Ishikawa (cell line): ENCODE data around the gene PLP2.

Experiments
- CEBPB ChIP-seq: IDR thresholded peaks from 2 replicates; pipeline ENCODE4 v1.6.1; 2012
- CREB1 ChIP-seq: IDR thresholded peaks from 2 replicates; pipeline ENCODE4 v1.6.1; 2012; ENCODE audit warnings: low read depth
- EGR1 ChIP-seq: IDR thresholded peaks from 2 replicates; pipeline ENCODE4 v1.6.1; 2012
- EP300 ChIP-seq: IDR thresholded peaks from 2 replicates; pipeline ENCODE4 v1.6.1; 2012; ENCODE audit warnings: borderline replicate concordance
- FOXM1 ChIP-seq: IDR thresholded peaks from 2 replicates; pipeline ENCODE4 v1.6.1; 2012; ENCODE audit warnings: low read depth, borderline replicate concordance
- NFIC ChIP-seq: IDR thresholded peaks from 2 replicates; pipeline ENCODE4 v1.6.1; 2012
- RAD21 ChIP-seq: IDR thresholded peaks from 2 replicates; pipeline ENCODE4 v1.6.1; 2012; ENCODE audit warnings: low read depth
- TAF1 ChIP-seq: IDR thresholded peaks from 2 replicates; pipeline ENCODE4 v1.6.1; 2012; ENCODE audit warnings: low read depth, mild to moderate bottlenecking
- TCF12 ChIP-seq: IDR thresholded peaks from 2 replicates; pipeline ENCODE4 v1.6.1; 2012; ENCODE audit warnings: low read depth
- TEAD4 ChIP-seq: IDR thresholded peaks from 2 replicates; pipeline ENCODE4 v1.6.1; 2012
- YY1 ChIP-seq: IDR thresholded peaks from 2 replicates; pipeline ENCODE4 v1.6.1; 2012; ENCODE audit warnings: low read depth
- ZBTB7A ChIP-seq: IDR thresholded peaks from 2 replicates; pipeline ENCODE4 v1.6.1; 2012; ENCODE audit warnings: low read depth
- TF ChIP-seq, protein P1 (sequence below): IDR thresholded peaks from 2 replicates; pipeline ENCODE4 v1.6.1; 2012; ENCODE audit warnings: low read depth, mild to moderate bottlenecking
- TF ChIP-seq, protein P2 (sequence below): IDR thresholded peaks from 2 replicates; pipeline ENCODE4 v1.6.1; 2012
- TF ChIP-seq, protein P3 (sequence below): IDR thresholded peaks from 2 replicates; pipeline ENCODE4 v1.6.1; 2012

PLP2 gene

DNA sequence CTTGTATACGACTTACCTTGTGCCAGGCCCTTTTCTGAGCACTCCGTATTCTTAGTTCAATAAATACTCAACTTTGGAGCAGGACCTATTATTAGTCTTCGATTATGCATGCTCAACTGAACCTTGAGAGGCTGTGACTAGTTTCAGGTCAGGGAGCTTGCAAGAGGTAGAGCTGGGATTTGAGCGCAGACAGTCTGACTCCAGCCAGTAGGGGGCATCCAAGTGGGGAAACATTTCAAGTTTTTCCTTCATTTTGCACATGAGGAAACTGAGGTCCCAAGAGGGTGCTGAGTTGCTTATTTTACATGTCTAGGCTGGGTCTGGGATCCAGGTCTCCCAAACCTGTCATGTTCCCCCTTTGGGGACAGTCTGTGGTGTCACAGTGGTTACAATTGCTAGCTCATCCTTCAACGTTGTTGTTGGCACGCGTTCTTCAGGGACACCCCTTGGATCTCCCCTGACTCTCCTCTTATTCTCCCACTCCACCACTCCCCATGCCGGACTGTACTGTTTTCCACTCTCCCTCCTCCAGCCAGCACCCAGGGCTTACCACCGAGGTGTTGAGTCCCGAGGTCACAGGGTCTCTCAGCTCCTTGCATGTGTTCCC is 21.1 kb downstream of the PLP2 start:
- no peak for TF ChIP-seq FOXM1
- peak; percentile 35; the same call in 1 of the 2 replicates for TF ChIP-seq RAD21

DNA sequence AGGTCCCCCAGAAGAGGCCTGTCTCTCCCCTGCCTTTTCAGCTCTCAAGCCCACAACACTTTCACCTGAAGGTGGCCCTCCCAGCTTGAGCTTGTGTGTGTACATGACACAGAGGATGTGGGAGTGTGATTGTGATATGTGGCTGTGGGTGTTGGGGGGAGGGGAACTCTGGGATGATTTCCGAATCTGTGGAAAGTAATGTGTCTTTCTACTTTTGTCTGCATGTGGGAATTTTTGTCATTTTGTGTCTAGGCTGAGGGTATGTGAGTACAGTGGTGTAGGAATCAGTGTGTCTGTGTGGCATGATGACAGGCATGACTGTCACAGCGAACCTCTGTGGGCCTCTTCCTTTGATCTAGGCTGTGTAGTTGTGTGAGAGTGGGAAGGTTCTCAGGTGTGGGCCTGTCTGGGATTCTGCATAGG is 21.9 kb downstream of the PLP2 start:
- TF ChIP-seq RAD21 (no peak), TAF1 (no peak), CREB1 (no peak), TEAD4 (no peak), EP300 (no peak), ZBTB7A (no peak), TCF12 (no peak), NFIC (no peak), YY1 (no peak)
- TF ChIP-seq, protein P1, sequence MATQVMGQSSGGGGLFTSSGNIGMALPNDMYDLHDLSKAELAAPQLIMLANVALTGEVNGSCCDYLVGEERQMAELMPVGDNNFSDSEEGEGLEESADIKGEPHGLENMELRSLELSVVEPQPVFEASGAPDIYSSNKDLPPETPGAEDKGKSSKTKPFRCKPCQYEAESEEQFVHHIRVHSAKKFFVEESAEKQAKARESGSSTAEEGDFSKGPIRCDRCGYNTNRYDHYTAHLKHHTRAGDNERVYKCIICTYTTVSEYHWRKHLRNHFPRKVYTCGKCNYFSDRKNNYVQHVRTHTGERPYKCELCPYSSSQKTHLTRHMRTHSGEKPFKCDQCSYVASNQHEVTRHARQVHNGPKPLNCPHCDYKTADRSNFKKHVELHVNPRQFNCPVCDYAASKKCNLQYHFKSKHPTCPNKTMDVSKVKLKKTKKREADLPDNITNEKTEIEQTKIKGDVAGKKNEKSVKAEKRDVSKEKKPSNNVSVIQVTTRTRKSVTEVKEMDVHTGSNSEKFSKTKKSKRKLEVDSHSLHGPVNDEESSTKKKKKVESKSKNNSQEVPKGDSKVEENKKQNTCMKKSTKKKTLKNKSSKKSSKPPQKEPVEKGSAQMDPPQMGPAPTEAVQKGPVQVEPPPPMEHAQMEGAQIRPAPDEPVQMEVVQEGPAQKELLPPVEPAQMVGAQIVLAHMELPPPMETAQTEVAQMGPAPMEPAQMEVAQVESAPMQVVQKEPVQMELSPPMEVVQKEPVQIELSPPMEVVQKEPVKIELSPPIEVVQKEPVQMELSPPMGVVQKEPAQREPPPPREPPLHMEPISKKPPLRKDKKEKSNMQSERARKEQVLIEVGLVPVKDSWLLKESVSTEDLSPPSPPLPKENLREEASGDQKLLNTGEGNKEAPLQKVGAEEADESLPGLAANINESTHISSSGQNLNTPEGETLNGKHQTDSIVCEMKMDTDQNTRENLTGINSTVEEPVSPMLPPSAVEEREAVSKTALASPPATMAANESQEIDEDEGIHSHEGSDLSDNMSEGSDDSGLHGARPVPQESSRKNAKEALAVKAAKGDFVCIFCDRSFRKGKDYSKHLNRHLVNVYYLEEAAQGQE = no peak

DNA sequence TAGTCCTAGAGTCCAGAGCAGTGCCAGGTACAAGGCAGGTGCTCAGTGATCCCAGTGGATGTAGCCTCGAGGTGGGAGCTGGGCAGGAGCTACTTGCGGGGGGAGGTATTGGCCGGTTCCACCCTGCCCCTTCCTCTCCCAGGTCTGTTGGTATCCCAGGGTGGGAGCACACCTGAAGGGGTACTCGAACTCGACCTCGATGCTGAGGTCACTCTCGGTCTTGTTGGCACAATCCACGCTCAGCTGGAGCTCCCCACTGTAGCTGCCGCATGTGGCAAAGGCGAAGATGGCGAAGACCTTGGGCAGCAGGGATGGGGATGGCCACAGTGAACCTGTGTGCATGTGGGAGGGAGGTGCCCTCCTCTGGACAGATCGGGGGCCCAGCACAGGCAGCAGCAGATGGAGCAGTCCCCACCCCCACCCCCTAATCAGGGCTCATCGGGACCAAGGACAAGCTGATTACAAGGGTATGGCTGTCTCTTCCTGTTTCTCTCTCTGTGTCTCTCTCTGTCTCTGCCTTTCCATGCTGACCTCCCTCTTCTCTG is 25.9 kb downstream of the PLP2 start:
- TF ChIP-seq NFIC = no peak
- no peak for TF ChIP-seq TEAD4

DNA sequence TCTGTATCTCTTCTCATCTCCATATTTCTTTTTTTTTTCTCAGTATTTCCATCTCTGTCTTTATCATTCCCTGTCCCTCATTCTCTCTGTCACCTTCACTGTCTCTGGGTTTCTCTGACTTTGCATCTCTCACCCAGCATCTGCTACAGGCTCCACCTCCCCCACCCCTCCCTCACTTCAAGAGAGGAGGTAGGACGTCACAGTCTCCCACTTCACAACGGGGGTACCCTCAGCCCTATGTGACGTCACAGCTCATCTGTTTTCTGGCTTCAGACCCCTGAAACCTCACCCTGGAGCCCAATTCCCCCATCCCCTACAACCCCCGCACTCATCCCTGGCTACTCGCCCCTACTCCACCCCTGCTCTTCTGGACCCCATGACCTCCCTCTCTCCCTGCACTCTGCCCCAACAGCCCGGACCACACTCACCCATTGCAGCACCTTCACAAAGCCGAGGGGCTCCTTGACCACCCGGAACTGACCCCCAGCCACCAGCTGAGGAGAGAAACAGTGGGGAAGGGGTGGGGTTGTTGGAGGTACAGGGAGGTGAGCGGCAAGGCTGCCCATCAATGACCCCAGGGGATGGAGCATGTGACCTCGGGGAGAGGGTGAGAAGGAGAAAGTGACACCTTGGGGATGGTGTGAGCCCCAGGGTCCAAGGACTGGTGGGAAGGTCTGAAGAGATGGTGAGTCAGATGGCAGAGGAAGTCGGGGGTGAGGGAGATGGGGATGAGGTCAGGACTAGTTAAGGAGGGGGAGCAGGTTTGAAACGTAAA is 27.0 kb downstream of the PLP2 start:
- no peak for TF ChIP-seq CREB1

DNA sequence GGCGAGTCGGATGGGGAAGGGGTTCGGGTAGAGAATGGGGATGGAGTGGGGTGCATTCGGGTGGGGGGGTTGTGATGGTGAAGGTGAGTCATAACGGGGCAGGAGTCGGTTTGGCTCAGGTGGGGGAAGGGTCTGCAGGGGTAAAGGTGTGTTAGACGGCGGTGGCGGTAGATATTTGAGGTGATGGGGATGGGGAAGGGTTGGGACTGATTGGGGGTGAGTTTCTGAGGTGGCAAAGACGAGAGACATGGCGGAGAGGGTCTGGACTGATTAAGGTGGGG is 27.6 kb downstream of the PLP2 start:
- TF ChIP-seq FOXM1 (no peak), TCF12 (no peak)
- TF ChIP-seq, protein P2, sequence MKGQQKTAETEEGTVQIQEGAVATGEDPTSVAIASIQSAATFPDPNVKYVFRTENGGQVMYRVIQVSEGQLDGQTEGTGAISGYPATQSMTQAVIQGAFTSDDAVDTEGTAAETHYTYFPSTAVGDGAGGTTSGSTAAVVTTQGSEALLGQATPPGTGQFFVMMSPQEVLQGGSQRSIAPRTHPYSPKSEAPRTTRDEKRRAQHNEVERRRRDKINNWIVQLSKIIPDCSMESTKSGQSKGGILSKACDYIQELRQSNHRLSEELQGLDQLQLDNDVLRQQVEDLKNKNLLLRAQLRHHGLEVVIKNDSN = no peak

DNA sequence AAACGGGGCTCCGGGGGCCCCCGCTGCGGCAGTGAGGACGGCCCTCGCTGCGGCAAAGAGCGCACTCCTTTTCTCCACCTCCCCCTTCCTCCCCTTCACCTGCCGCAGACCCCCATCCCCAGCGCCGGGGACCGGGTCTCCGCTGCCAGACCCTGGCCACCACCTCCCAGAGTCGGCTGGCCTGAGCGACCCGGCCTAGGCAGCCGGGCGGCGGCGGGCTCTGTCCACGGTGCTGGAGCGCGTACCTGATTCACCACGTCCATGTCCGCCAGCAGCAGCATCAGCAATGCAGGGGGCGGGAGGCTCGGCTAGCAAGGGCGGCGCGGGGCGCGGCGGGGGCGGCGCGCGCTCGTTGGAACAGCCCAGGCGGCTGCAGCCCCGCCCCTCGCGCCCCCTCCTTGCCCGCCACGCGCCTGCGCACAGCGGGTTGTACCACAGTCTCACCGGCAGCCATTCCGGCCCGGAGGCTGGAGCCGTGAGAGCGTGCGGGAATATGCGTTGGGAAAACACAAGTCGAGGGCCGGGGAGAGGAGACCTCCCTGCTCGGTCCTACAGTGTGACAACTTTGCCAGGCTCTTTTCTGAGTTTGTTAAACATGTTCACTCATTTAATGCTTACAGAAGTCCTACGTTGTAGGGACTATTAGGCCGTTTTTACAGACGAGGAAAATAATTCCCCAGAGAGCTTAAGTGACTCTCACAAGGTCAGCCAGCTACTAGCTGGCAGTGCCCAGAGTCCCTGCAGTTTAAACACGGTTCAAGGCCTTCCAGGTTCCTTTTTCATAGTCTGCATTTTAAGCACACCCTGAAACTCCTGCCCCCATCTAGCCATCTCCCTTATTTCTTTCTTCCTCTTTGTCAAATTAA is 28.4 kb downstream of the PLP2 start, which contains the start of gene SYP:
TSS of gene SYP (minus strand) at position 288 of the 866 bp plus-strand sequence. CDS start at position 281, 7 bp downstream.
- no peak for TF ChIP-seq CREB1
- TF ChIP-seq TAF1 = peak; percentile 66; the same call in 1 of the 2 replicates
- no peak for TF ChIP-seq NFIC
- TF ChIP-seq YY1 = peak; percentile 83
- TF ChIP-seq, protein P3, sequence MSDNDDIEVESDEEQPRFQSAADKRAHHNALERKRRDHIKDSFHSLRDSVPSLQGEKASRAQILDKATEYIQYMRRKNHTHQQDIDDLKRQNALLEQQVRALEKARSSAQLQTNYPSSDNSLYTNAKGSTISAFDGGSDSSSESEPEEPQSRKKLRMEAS = peak; percentile 78
- TF ChIP-seq, protein P1 = peak; percentile 93
- TF ChIP-seq, protein P2 = no peak
- 0 out of 2 replicates have a peak, but pooled peaks have one; percentile 22 for TF ChIP-seq TEAD4
- no peak for TF ChIP-seq CEBPB
- peak; percentile 85 for TF ChIP-seq EP300
- peak; percentile 40; the same call in 1 of the 2 replicates for TF ChIP-seq EGR1
- no peak for TF ChIP-seq RAD21
- TF ChIP-seq TCF12 = no peak; the same call in 1 of the 2 replicates
- no peak for TF ChIP-seq FOXM1
- TF ChIP-seq ZBTB7A = no peak
